Measurements from ENCODE around the gene ECE1. TPM values are rescaled to one million over a fixed set of nuclear protein-coding genes. Genes with fewer than 3 reads are reported as not detected.

ECE1 gene
- total and polyA plus RNA-seq, 2 donors (not counting 1 experiment from before 2014, with no cell fraction given), result 131 to 138 TPM

GRCh38 chr1:21225065-21225464 is 65.2 kb downstream of the ECE1 start:
- no peak for DNase-seq (ENCODE audit: low read depth in 2 of 2)
- Histone ChIP-seq H3K27me3 (ENCODE audit: control insufficient read depth, insufficient read depth, low read length) (no peaks in the 10 kb centered on the region), H3K4me2 (ENCODE audit: extremely low read depth, insufficient read depth, low read length) (no peak overlapping the region), H3K4me1 (ENCODE audit: control insufficient read depth, extremely low read depth, insufficient read depth, low read length) (no peaks in the 10 kb centered on the region), H3K27ac (ENCODE audit: insufficient read depth, low read length) (no peak overlapping the region), H3K36me3 (ENCODE audit: control insufficient read depth, insufficient read depth, low read length) (peaks cover 33% of the 10 kb centered on the region), H3K9ac (ENCODE audit: insufficient read depth, low read length) (no peak overlapping the region), H3K4me3 (replicated peaks in 1 of 4; ENCODE audit: control extremely low read depth in 1 of 4, insufficient read depth in 1 of 4, low read depth in 3 of 4, low read length in 4 of 4) (no peak overlapping the region), H3K9me3 (ENCODE audit: control insufficient read depth, insufficient read depth, low read depth, low read length) (no peaks in the 10 kb centered on the region), H4K20me1 (ENCODE audit: control insufficient read depth, extremely low read depth, insufficient read depth, low read length) (no peaks in the 10 kb centered on the region), H2AFZ (ENCODE audit: low read length) (no peak overlapping the region), H3K79me2 (ENCODE audit: control insufficient read depth, insufficient read depth, low read length) (no peaks in the 10 kb centered on the region)
- no peak for TF ChIP-seq CTCF (conservative IDR thresholded peaks at IDR 0.05 in 1 of 2, IDR thresholded peaks at IDR 0.05 in 1 of 2; ENCODE audit: low read depth in 1 of 2, low read length in 2 of 2)

GRCh38 chr1:21220815-21221214 is 69.4 kb downstream of the ECE1 start:
- peak in 1 of 2 donors; percentile 41 for DNase-seq (ENCODE audit: low read depth in 2 of 2)
- Histone ChIP-seq H3K4me3 (replicated peaks in 1 of 4; ENCODE audit: control extremely low read depth in 1 of 4, insufficient read depth in 1 of 4, low read depth in 3 of 4, low read length in 4 of 4) (no peak overlapping the region), H3K4me2 (ENCODE audit: extremely low read depth, insufficient read depth, low read length) (no peak overlapping the region), H3K79me2 (ENCODE audit: control insufficient read depth, insufficient read depth, low read length) (no peaks in the 10 kb centered on the region), H3K4me1 (ENCODE audit: control insufficient read depth, extremely low read depth, insufficient read depth, low read length) (no peaks in the 10 kb centered on the region), H2AFZ (ENCODE audit: low read length) (no peak overlapping the region), H4K20me1 (ENCODE audit: control insufficient read depth, extremely low read depth, insufficient read depth, low read length) (no peaks in the 10 kb centered on the region), H3K9me3 (ENCODE audit: control insufficient read depth, insufficient read depth, low read depth, low read length) (no peaks in the 10 kb centered on the region), H3K9ac (ENCODE audit: insufficient read depth, low read length) (no peak overlapping the region), H3K27ac (ENCODE audit: insufficient read depth, low read length) (no peak overlapping the region), H3K27me3 (ENCODE audit: control insufficient read depth, insufficient read depth, low read length) (no peaks in the 10 kb centered on the region), H3K36me3 (ENCODE audit: control insufficient read depth, insufficient read depth, low read length) (peaks cover 40% of the 10 kb centered on the region)
- no peak for TF ChIP-seq EZH2 (IDR thresholded peaks at IDR 0.05; ENCODE audit: low read length, missing control alignments)
- no peak for TF ChIP-seq CTCF (conservative IDR thresholded peaks at IDR 0.05 in 1 of 2, IDR thresholded peaks at IDR 0.05 in 1 of 2; ENCODE audit: low read depth in 1 of 2, low read length in 2 of 2)

GRCh38 chr1:21219674-21220073 is 70.6 kb downstream of the ECE1 start:
- no peaks in the 10 kb centered on the region for H3K4me1 ChIP-seq (ENCODE audit: control insufficient read depth, extremely low read depth, insufficient read depth, low read length)
- H4K20me1 ChIP-seq (ENCODE audit: control insufficient read depth, extremely low read depth, insufficient read depth, low read length), result no peaks in the 10 kb centered on the region
- H3K9me3 ChIP-seq (ENCODE audit: control insufficient read depth, insufficient read depth, low read depth, low read length), result no peaks in the 10 kb centered on the region
- H3K4me3 ChIP-seq (replicated peaks in 1 of 4; ENCODE audit: control extremely low read depth in 1 of 4, insufficient read depth in 1 of 4, low read depth in 3 of 4, low read length in 4 of 4), result no peak overlapping the region
- H3K27ac ChIP-seq (ENCODE audit: insufficient read depth, low read length), result no peak overlapping the region
- TF ChIP-seq EZH2 (IDR thresholded peaks at IDR 0.05; ENCODE audit: low read length, missing control alignments) (no peak), CTCF (conservative IDR thresholded peaks at IDR 0.05 in 1 of 2, IDR thresholded peaks at IDR 0.05 in 1 of 2; ENCODE audit: low read depth in 1 of 2, low read length in 2 of 2) (no peak)
- no peak overlapping the region for H3K4me2 ChIP-seq (ENCODE audit: extremely low read depth, insufficient read depth, low read length)
- H3K79me2 ChIP-seq (ENCODE audit: control insufficient read depth, insufficient read depth, low read length), result no peaks in the 10 kb centered on the region
- H3K27me3 ChIP-seq (ENCODE audit: control insufficient read depth, insufficient read depth, low read length), result no peaks in the 10 kb centered on the region
- no peak overlapping the region for H3K9ac ChIP-seq (ENCODE audit: insufficient read depth, low read length)
- no peak for DNase-seq (ENCODE audit: low read depth in 2 of 2)
- no peak overlapping the region for H2AFZ ChIP-seq (ENCODE audit: low read length)
- peaks cover 34% of the 10 kb centered on the region for H3K36me3 ChIP-seq (ENCODE audit: control insufficient read depth, insufficient read depth, low read length)
